GM12878 (cell line): ENCODE results near the gene CEP250. TPM values are rescaled to one million over a fixed set of nuclear protein-coding genes. Genes with fewer than 3 reads are reported as not detected.

Source experiments
- ATAC-seq: fragments of 200-7000 bp; cut with Tn5 transposase; 3 replicates; pipeline ENCODE4 v1.9.1; 2020; ENCODE audit warnings: mild to moderate bottlenecking, moderate library complexity
- BruUV-seq: library from RNA; stranded (reverse); fragments of 400-500 nt; replicated peaks from 2 replicates; lab custom pipeline; 2021; lab: Mats Ljungman, UMichigan
- CTCF ChIA-PET: fragments of 300-600 bp; sonication (Branson Sonifier 250); formaldehyde crosslinking; extraction: SDS; loops from one replicate; lab custom pipeline; 2021; ENCODE audit warnings: inconsistent platforms; lab: Yijun Ruan, JAX
- POLR2A ChIA-PET: fragments of 350-600 bp; formaldehyde crosslinking; extraction: SDS; loops from one replicate; lab custom pipeline; 2021; ENCODE audit warnings: inconsistent platforms; lab: Charles Lee
- RAD21 ChIA-PET: fragments of 300-600 bp; sonication (Branson Sonifier 250); formaldehyde crosslinking; loops from one replicate; lab custom pipeline; 2023; ENCODE audit warnings: antibody characterized with exemption; ENCODE audit not compliant: unreplicated experiment; lab: Charles Lee
- SMC1A ChIA-PET: fragments of 300-600 bp; sonication (Branson Sonifier 250); formaldehyde crosslinking; loops from one replicate; lab custom pipeline; 2023; ENCODE audit not compliant: unreplicated experiment, uncharacterized antibody; lab: Charles Lee
- DNase-seq: peaks from one replicate; pipeline ENCODE4 v3.0.0-alpha.2; 2011; ENCODE audit warnings: low read depth, low spot score
- FAIRE-seq: peaks from 3 replicates; lab custom pipeline; 2011; peaks lifted over from hg19 to GRCh38; lab: Jason Lieb, UNC
- H2AFZ ChIP-seq: 2 replicates; pipeline ENCODE4 v1.6.0; 2011; ENCODE audit warnings: low read depth, low read length, control low read depth; ENCODE audit not compliant: control insufficient read depth
- H3K27ac ChIP-seq: 2 replicates; pipeline ENCODE4 v1.5.1; 2011; ENCODE audit warnings: control low read depth; ENCODE audit not compliant: control insufficient read depth, insufficient read depth
- H3K27me3 ChIP-seq, 2 experiments: replicated peaks in 1 of 2; 2 replicates each; pipeline versions ENCODE4 v1.6.0 to v1.6.1; 2011; ENCODE audit warnings: low read length in 1 of 2; ENCODE audit not compliant: control insufficient read depth in 2 of 2, insufficient read depth in 2 of 2
- H3K36me3 ChIP-seq, 2 experiments: 2 replicates each; pipeline ENCODE4 v1.5.1; 2011; ENCODE audit warnings: low read length in 1 of 2; ENCODE audit not compliant: control insufficient read depth in 2 of 2, insufficient read depth in 2 of 2
- H3K4me1 ChIP-seq: 2 replicates; pipeline ENCODE4 v1.6.1; 2011; ENCODE audit warnings: mild to moderate bottlenecking, low read length, moderate library complexity, mixed read lengths; ENCODE audit not compliant: control insufficient read depth, insufficient read depth
- H3K4me2 ChIP-seq: 2 replicates; pipeline ENCODE4 v1.6.0; 2011; ENCODE audit warnings: control low read depth; ENCODE audit not compliant: control insufficient read depth, insufficient read depth
- H3K4me3 ChIP-seq: fragments of 200-600 bp; sonication (generic); 2 replicates; pipeline ENCODE4 v1.5.1; 2016
- H3K79me2 ChIP-seq: 2 replicates; pipeline ENCODE4 v1.6.0; 2011; ENCODE audit warnings: low read length; ENCODE audit not compliant: control insufficient read depth, insufficient read depth
- H3K9ac ChIP-seq: 2 replicates; pipeline ENCODE4 v1.8.0; 2011; ENCODE audit warnings: low read length, control low read depth, mixed read lengths; ENCODE audit not compliant: control insufficient read depth, insufficient read depth
- H3K9me3 ChIP-seq: replicated peaks from 3 replicates; pipeline ENCODE4 v1.5.1; 2011; ENCODE audit warnings: mild to moderate bottlenecking, low read length; ENCODE audit not compliant: control insufficient read depth, insufficient read depth
- H4K20me1 ChIP-seq: 2 replicates; pipeline ENCODE4 v1.6.0; 2011; ENCODE audit not compliant: control insufficient read depth, insufficient read depth
- BRCA1 ChIP-seq: IDR thresholded peaks from 2 replicates; pipeline ENCODE4 v1.6.1; 2011; ENCODE audit warnings: low read depth, low read length, improper control_type of control experiment
- CEBPB ChIP-seq, 2 experiments: fragments of 150-350 bp in 1 of 2; IDR thresholded peaks; 2 replicates each; pipeline ENCODE4 v1.6.1; 2012 to 2014; ENCODE audit warnings: low read depth in 2 of 2, low read length in 2 of 2, borderline replicate concordance in 1 of 2, inconsistent platforms in 1 of 2
- CHD2 ChIP-seq: IDR thresholded peaks from 2 replicates; pipeline ENCODE4 v1.6.1; 2011; ENCODE audit warnings: low read depth, low read length, improper control_type of control experiment, borderline replicate concordance
- MYC ChIP-seq: IDR thresholded peaks from 2 replicates; pipeline ENCODE4 v1.6.1; 2011; ENCODE audit warnings: mild to moderate bottlenecking, low read length, moderate library complexity, inconsistent platforms; ENCODE audit not compliant: insufficient read depth, insufficient replicate concordance, insufficient read length, severe bottlenecking
- NRF1 ChIP-seq: conservative IDR thresholded peaks from 2 replicates; pipeline ENCODE4 v1.6.1; 2011; ENCODE audit warnings: mild to moderate bottlenecking, low read depth, low read length, improper control_type of control experiment
- YBX1 ChIP-seq: fragments of 450-650 bp; IDR thresholded peaks from 2 replicates; pipeline ENCODE4 v1.6.1; 2016; ENCODE audit warnings: antibody characterized with exemption
- WGBS: methylation state at CpG from one replicate; pipeline ENCODE4 v1.1.6; 2016; ENCODE audit warnings: low lambda C conversion rate; ENCODE audit not compliant: insufficient replicate concordance, insufficient coverage; ENCODE audit errors: missing lambda C conversion rate; 5-methylcytosine and 5-hydroxymethylcytosine counted together
- in situ Hi-C: fragments of 300-500 bp; cut with MboI; formaldehyde crosslinking; loops from 9 replicates; pipeline ENCODE4 v1.14.3; 2018; ENCODE audit warnings: mixed read lengths
- intact Hi-C: fragments of 100-400 bp; cut with micrococcal nuclease; formaldehyde crosslinking; loops from one replicate; pipeline ENCODE4 v1.14.2; 2022; ENCODE audit not compliant: unreplicated experiment
- polyA plus RNA-seq, 11 experiments: library from polyadenylated mRNA; depleted of rRNA in 4 of 11; unstranded in 6 of 11; stranded (reverse) in 5 of 11; fragments of >200 nt; fragmentation: Nextera tagmentation in 4 of 11; fragmentation: Illumina TruSeq in 1 of 11; extraction: Ambion mirVana in 4 of 11; extraction: Trizol in 1 of 11; gene quantifications; 1 replicate in 1 of 11; 2 replicates in 10 of 11; pipeline versions ENCODE4 v1.2.1 to v1.2.3, GENCODE V29; 2011 to 2016; ENCODE audit warnings: inconsistent platforms in 2 of 11, missing spikeins in 2 of 11, low read depth in 1 of 11
- total RNA-seq, 4 experiments: library from RNA; depleted of rRNA in 3 of 4; stranded (reverse); fragments of >200 nt in 3 of 4; fragmentation: Illumina TruSeq in 1 of 4; extraction: Trizol in 1 of 4; gene quantifications; 2 replicates each; pipeline versions ENCODE4 v1.2.1 to v1.2.3, GENCODE V29; 2013 to 2021
- TF ChIP-seq, protein P1 (sequence below): IDR thresholded peaks from 2 replicates; pipeline ENCODE4 v1.6.1; 2012; ENCODE audit warnings: improper control_type of control experiment, low read depth, low read length; ENCODE audit not compliant: insufficient replicate concordance
- TF ChIP-seq, protein P2 (sequence below): fragments of 150-350 bp; IDR thresholded peaks from 2 replicates; pipeline ENCODE4 v1.6.1; 2014; ENCODE audit warnings: mild to moderate bottlenecking, low read depth, low read length

Gene CEP250
- total and polyA plus RNA-seq, 10 of the 15 experiments (the other 5 are each of a cell fraction or from before 2014, with no cell fraction given) = 2.4 to 41.6 (median 25.7) TPM

DNA sequence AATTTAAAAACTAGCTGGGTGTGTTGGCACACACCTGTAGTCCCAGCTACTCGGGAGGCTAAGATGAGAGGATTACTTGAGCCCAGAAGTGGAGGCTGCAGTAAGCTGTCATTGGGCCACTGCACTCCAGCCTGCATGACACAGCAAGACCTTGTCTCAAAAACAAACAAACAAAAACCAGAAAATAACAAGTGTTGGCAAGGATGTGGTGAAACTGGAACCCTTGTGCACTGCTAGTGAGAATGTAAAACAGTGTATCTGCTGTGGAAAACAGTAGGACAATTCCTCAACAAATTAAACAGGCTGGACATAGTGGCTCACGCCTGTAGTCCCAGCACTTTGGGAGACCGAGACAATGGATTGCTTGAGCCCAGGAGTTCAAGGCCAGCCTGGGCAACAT, 47.1 kb upstream of the CEP250 start (continued):
- TF ChIP-seq BRCA1 (no peak), MYC (no peak), NRF1 (no peak), CHD2 (no peak), YBX1 (no peak)
- TF ChIP-seq, protein P1, sequence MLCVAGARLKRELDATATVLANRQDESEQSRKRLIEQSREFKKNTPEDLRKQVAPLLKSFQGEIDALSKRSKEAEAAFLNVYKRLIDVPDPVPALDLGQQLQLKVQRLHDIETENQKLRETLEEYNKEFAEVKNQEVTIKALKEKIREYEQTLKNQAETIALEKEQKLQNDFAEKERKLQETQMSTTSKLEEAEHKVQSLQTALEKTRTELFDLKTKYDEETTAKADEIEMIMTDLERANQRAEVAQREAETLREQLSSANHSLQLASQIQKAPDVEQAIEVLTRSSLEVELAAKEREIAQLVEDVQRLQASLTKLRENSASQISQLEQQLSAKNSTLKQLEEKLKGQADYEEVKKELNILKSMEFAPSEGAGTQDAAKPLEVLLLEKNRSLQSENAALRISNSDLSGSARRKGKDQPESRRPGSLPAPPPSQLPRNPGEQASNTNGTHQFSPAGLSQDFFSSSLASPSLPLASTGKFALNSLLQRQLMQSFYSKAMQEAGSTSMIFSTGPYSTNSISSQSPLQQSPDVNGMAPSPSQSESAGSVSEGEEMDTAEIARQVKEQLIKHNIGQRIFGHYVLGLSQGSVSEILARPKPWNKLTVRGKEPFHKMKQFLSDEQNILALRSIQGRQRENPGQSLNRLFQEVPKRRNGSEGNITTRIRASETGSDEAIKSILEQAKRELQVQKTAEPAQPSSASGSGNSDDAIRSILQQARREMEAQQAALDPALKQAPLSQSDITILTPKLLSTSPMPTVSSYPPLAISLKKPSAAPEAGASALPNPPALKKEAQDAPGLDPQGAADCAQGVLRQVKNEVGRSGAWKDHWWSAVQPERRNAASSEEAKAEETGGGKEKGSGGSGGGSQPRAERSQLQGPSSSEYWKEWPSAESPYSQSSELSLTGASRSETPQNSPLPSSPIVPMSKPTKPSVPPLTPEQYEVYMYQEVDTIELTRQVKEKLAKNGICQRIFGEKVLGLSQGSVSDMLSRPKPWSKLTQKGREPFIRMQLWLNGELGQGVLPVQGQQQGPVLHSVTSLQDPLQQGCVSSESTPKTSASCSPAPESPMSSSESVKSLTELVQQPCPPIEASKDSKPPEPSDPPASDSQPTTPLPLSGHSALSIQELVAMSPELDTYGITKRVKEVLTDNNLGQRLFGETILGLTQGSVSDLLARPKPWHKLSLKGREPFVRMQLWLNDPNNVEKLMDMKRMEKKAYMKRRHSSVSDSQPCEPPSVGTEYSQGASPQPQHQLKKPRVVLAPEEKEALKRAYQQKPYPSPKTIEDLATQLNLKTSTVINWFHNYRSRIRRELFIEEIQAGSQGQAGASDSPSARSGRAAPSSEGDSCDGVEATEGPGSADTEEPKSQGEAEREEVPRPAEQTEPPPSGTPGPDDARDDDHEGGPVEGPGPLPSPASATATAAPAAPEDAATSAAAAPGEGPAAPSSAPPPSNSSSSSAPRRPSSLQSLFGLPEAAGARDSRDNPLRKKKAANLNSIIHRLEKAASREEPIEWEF = no peak

DNA sequence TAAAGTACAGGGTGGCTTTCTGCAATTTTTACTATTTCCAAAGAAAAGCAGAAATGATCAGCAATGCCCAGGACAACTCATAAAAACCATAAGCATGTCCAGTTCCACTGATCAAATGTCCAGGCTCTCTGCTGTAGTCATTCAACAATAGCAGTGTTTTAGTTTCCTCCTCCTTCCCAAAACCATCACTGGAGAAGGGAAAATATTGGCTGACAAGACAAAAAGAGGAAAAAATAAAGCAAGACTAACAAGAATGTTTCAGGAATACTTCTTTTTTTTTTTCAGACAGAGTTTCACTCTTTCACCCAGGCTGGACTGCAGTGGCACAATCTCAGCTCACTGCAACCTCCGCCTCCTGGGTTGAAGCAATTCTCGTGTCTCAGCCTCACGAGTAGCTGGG, 45.9 kb upstream of the CEP250 start:
- DNase-seq (no peak), ATAC-seq (no peak), FAIRE-seq (no peak)
- CTCF ChIA-PET = interaction anchor here (0.6 to 0.7 kb wide), 2 partner anchors 77 to 1589 kb away, joined by 3 read pairs; no protein-coding TSS in a partner anchor
- no peak overlapping the region for H3K9ac ChIP-seq
- H3K4me1 ChIP-seq = no peaks in the 10 kb centered on the region; the same call in 1 of the 2 replicates
- RAD21 ChIA-PET = no interaction called here
- no peak overlapping the region for H3K4me2 ChIP-seq
- peaks cover 11% of the 10 kb centered on the region for H3K9me3 ChIP-seq
- no peak overlapping the region for H2AFZ ChIP-seq
- WGBS = 91% methylated on average over 3 of the region's 3 CpGs
- peaks cover 27% of the 10 kb centered on the region for H3K79me2 ChIP-seq
- H3K27me3 ChIP-seq = no peaks in the 10 kb centered on the region
- SMC1A ChIA-PET = no interaction called here
- in situ Hi-C loops (no loop called here), intact Hi-C loops (no loop called here)
- BruUV-seq = no TSS peak
- no peak overlapping the region for H3K4me3 ChIP-seq
- H3K36me3 ChIP-seq = peaks cover 0 to 11% of the 10 kb centered on the region in 2 experiments; a peak in 1 of 4 replicates
- TF ChIP-seq CEBPB (IDR thresholded peaks at IDR 0.05; ENCODE audit: borderline replicate concordance in 1 of 2, low read depth in 2 of 2, low read length in 2 of 2) (no peak), YBX1 (no peak)
- TF ChIP-seq, protein P2, sequence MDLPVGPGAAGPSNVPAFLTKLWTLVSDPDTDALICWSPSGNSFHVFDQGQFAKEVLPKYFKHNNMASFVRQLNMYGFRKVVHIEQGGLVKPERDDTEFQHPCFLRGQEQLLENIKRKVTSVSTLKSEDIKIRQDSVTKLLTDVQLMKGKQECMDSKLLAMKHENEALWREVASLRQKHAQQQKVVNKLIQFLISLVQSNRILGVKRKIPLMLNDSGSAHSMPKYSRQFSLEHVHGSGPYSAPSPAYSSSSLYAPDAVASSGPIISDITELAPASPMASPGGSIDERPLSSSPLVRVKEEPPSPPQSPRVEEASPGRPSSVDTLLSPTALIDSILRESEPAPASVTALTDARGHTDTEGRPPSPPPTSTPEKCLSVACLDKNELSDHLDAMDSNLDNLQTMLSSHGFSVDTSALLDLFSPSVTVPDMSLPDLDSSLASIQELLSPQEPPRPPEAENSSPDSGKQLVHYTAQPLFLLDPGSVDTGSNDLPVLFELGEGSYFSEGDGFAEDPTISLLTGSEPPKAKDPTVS = no peak
- POLR2A ChIA-PET = interaction anchor here (0.6 to 0.9 kb wide), 3 partner anchors 262 to 545 kb away, joined by 3 read pairs; no protein-coding TSS in a partner anchor
- H4K20me1 ChIP-seq = no peaks in the 10 kb centered on the region
- no peak overlapping the region for H3K27ac ChIP-seq
